Measurements from ENCODE around the gene SKIDA1.

GRCh38 chr10:21520509-21520908 is 5.0 kb downstream of the SKIDA1 start:
- TF ChIP-seq CTCF (IDR thresholded peaks at IDR 0.05; ENCODE audit: low read depth, low read length), result no peak
- no peak for TF ChIP-seq POLR2A (IDR thresholded peaks at IDR 0.05; ENCODE audit: extremely low read depth, insufficient read length)
- TF ChIP-seq MAX (IDR thresholded peaks at IDR 0.05; ENCODE audit: low read depth, low read length), result no peak
- TF ChIP-seq MYC (IDR thresholded peaks at IDR 0.05; ENCODE audit: low read depth, low read length), result no peak
